ENCODE data around the gene ZFAND3. TPM values are rescaled to one million over a fixed set of nuclear protein-coding genes. Genes with fewer than 3 reads are reported as not detected.

ZFAND3 gene
- total and polyA plus RNA-seq, 2 donors: 25.4 to 68.9 TPM

DNA sequence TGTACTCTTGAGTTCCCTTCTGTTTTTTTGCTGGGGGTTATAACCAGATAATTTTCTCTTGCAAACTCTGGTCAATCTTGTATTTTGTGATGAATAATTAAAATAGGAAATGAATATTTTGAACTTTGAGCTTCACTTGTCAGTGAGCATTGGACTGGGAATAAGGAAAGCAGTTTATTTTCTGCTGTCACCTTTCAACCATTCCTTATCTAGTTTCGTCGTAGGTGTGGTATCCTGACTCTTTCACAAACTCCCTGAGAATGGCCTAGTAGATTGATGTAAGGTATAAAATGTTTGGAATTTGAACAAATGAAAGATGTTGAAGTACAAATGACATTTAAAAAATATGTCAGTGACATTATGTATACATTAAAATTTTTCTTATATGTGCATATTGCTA is 98.0 kb downstream of the ZFAND3 start:
- H3K27ac ChIP-seq (ENCODE audit: low read depth): no peak overlapping the region
- no peak overlapping the region for H3K4me3 ChIP-seq (ENCODE audit: low read depth, low read length)
- WGBS: 82% methylated on average over 2 of the region's 2 CpGs
- peaks cover 2% of the 10 kb centered on the region for H3K4me1 ChIP-seq (ENCODE audit: insufficient read depth)
- DNase-seq (ENCODE audit: extremely low spot score): no peak
- no peaks in the 10 kb centered on the region for H3K36me3 ChIP-seq (ENCODE audit: insufficient read depth)

DNA sequence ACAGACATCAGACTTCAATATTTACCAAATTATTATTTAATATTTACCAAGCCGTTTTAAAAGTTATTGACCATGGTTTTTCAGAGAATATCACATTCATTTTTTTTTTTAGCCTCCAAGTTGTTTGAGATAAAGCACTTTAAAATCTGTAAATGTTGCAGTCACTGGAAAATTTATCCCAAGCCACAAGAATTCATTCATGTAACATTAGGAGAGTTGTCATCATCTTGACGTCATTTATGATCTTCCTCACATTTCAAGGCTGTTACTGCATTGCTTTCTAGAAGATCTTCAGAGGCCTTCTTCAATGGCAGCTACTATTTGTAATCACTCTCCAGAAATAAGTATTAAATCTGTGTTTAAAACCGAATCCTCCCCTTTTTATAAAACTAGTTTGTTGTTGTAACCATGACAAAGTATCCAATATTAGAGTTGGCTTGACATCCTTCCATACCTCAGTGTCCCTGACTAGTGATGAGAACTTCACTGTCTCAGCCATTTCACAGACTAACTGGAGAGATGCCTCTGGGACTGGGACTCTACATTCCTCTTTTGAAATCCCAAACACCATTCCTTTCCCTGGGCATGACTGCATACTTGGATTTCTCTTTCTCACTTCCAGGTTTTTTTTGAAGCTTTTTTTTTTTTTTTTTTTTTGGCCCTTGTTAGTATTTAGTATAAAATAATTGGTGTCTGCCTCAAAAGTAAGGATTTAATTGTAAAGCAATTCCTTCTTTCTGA is 100.1 kb downstream of the ZFAND3 start:
- H3K4me3 ChIP-seq (ENCODE audit: low read depth, low read length): no peak overlapping the region
- WGBS: 73% methylated on average over 3 of the region's 3 CpGs
- H3K36me3 ChIP-seq (ENCODE audit: insufficient read depth): no peaks in the 10 kb centered on the region
- H3K4me1 ChIP-seq (ENCODE audit: insufficient read depth): peaks cover 2% of the 10 kb centered on the region
- no peak overlapping the region for H3K27ac ChIP-seq (ENCODE audit: low read depth)
- no peak for DNase-seq (ENCODE audit: extremely low spot score)

DNA sequence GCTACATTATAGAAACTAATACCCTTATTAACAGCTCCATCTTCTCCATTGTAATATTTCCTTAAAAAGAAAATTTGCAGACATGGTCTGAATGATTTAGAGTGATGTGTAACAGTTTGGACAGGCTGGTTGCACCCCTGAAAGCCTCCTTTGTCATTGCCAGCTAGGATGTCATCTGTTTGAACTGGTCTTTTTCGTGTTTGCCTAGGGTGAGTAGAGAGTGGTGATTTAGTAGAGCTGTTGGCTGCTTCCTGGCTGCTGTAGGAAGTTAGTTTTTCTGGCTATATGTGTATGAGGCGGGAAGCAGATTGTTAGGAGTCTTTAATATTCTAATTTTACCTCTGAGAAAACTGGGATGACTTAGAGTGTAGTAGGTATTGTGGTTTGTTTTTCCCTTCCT is 101.1 kb downstream of the ZFAND3 start:
- no peak for DNase-seq (ENCODE audit: extremely low spot score)
- Histone ChIP-seq H3K4me1 (ENCODE audit: insufficient read depth) (peaks cover 2% of the 10 kb centered on the region), H3K36me3 (ENCODE audit: insufficient read depth) (no peaks in the 10 kb centered on the region), H3K27ac (ENCODE audit: low read depth) (no peak overlapping the region), H3K4me3 (ENCODE audit: low read depth, low read length) (no peak overlapping the region)
- 62% methylated on average over 2 of the region's 2 CpGs for WGBS

DNA sequence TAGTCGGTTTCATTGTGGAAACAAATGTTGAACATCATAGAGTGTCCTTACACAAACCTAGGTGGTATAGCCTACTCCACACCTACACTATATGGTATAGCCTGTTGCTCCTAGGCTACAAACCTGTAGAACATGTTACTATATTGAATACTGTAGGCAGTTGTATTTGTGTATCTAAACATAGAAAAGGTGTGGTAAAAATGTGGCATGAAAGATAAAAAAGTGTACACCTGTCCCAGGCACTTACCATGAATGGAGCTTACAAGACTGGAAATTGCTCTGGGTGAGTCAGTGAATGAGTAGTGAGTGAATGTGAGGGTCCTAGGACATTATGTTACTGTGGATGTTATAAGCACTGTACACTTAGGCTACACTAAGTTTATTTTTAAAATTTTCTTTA is 103.0 kb downstream of the ZFAND3 start:
- Histone ChIP-seq H3K4me3 (ENCODE audit: low read depth, low read length) (no peak overlapping the region), H3K36me3 (ENCODE audit: insufficient read depth) (no peaks in the 10 kb centered on the region), H3K27ac (ENCODE audit: low read depth) (no peak overlapping the region), H3K4me1 (ENCODE audit: insufficient read depth) (peaks cover 4% of the 10 kb centered on the region)
- DNase-seq (ENCODE audit: extremely low spot score): no peak
- 92% methylated on average over 1 of the region's 1 CpG for WGBS

DNA sequence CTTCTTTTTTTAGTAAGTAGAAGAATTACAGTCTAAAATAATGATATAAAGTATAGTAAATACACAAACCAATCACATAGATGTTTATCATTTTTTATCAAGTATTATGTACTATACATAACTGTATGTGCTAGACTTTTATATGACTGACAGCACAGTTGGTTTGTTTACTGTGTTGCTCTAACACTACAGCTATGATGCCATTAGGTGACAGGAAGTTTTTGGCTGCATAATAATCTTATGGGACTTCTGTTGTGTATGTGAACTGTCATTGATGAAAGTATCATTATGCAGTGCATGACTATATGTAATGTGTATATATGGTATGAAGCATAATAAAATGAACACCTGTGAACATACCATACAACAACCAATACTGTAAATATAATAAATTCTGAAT is 104.0 kb downstream of the ZFAND3 start:
- DNase-seq (ENCODE audit: extremely low spot score): no peak
- Histone ChIP-seq H3K27ac (ENCODE audit: low read depth) (no peak overlapping the region), H3K36me3 (ENCODE audit: insufficient read depth) (no peaks in the 10 kb centered on the region)

DNA sequence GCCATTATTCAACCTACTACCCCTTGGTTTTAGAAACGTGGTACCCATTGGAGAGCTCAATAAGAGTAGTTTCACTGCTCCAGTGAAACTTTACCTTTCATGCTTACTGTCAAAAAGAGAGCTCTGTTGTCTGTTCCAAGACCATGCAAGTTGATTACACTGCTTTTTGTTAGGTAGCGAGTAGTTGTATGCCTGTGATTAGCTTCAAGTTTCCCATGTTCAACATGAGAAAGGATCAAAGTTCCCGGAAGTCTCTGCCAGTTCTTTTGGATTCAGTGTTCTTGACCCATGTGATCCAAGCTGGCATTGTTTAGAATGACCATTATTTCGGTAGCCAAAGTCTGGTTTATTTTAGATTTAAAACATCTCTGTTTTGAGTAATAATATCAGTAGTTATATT is 107.1 kb downstream of the ZFAND3 start:
- peaks cover 3% of the 10 kb centered on the region for H3K4me1 ChIP-seq (ENCODE audit: insufficient read depth)
- H3K4me3 ChIP-seq (ENCODE audit: low read depth, low read length): no peak overlapping the region
- H3K36me3 ChIP-seq (ENCODE audit: insufficient read depth): no peaks in the 10 kb centered on the region
- WGBS: 85% methylated on average over 4 of the region's 4 CpGs
- DNase-seq (ENCODE audit: extremely low spot score): no peak
- H3K27ac ChIP-seq (ENCODE audit: low read depth): no peak overlapping the region

More for the DNA sequence above, 104.0 kb downstream of the ZFAND3 start:
- Histone ChIP-seq H3K4me3 (ENCODE audit: low read depth, low read length) (no peak overlapping the region), H3K4me1 (ENCODE audit: insufficient read depth) (peaks cover 4% of the 10 kb centered on the region)

DNA sequence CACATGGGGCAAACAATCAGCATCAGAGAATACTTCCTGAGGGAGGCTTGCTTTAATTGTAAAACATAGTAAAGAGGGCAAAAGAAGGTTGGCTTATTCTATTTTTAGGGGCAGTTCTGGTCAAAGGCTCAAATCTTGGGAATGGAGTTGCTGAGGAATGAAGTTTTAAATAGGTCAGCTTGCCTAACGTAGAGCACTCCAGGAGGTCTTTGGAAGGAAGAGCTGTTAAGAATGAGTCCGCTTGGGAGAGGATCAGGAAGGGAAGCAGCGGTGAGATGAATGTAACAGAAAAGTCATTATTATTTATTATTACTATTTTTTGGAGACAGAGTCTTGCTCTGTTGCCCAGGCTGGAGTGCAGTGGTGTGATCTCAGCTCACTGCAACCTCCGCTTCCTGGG is 108.7 kb downstream of the ZFAND3 start:
- Histone ChIP-seq H3K27ac (ENCODE audit: low read depth) (no peak overlapping the region), H3K36me3 (ENCODE audit: insufficient read depth) (no peaks in the 10 kb centered on the region), H3K4me1 (ENCODE audit: insufficient read depth) (peaks cover 3% of the 10 kb centered on the region), H3K4me3 (ENCODE audit: low read depth, low read length) (no peak overlapping the region)
- no peak for DNase-seq (ENCODE audit: extremely low spot score)
- WGBS: 79% methylated on average over 4 of the region's 4 CpGs

DNA sequence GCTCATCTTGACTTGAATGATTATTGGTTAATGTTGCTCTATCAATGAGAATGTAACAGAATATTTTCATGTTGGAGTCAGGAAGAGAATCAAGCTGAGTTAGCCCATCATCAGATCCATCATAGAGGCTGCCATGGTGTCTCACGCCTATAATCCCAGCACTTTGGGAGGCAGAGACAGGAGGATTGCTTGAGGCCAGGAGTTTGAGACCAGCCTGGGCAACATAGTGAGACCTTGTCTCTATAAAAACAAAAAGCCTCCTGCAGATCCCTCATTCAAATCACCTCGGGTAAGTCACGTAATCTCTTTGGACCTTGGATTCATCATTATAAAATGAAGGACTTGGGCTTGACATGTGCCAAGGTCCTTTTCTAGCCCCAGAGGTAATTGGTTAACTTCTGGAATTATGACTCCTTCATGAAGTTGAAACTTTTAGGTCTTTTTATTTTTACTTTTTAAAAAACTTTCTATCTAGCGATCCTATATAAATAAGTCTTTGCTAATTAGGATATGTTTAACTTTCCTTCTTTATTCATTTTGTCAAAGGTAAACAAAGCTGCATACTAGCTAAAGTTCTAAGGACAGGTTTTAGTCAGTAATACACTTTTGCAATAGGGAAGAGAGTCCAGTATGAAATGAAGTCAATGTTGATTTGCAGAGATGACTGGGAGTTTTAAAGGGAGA is 110.9 kb downstream of the ZFAND3 start:
- Histone ChIP-seq H3K27ac (ENCODE audit: low read depth) (no peak overlapping the region), H3K36me3 (ENCODE audit: insufficient read depth) (no peaks in the 10 kb centered on the region), H3K4me3 (ENCODE audit: low read depth, low read length) (no peak overlapping the region), H3K4me1 (ENCODE audit: insufficient read depth) (peaks cover 3% of the 10 kb centered on the region)
- 80% methylated on average over 4 of the region's 4 CpGs for WGBS
- no peak for DNase-seq (ENCODE audit: extremely low spot score)

DNA sequence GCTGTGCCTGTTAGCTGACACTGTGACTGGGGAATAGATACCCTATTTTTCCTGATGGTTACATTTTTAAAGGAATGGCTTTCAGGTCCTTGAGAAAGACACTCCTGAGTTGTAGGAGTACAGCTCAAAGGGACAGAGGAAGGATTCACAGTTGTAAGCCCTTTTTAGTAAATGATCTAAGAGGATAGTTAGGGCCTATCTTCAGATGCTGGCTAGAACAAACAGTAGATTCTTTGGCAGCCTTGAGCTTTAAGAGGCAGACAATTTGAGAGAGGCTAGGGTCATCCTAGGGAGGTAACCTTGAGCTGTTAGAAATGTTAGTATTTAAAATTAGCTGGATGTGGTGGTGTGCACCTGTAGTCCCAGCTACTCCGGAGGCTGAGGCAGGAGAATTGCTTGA is 111.5 kb downstream of the ZFAND3 start:
- peaks cover 1% of the 10 kb centered on the region for H3K4me1 ChIP-seq (ENCODE audit: insufficient read depth)
- WGBS: 97% methylated on average over 1 of the region's 1 CpG
- no peaks in the 10 kb centered on the region for H3K36me3 ChIP-seq (ENCODE audit: insufficient read depth)
- DNase-seq (ENCODE audit: extremely low spot score): no peak
- H3K4me3 ChIP-seq (ENCODE audit: low read depth, low read length): no peak overlapping the region
- no peak overlapping the region for H3K27ac ChIP-seq (ENCODE audit: low read depth)

DNA sequence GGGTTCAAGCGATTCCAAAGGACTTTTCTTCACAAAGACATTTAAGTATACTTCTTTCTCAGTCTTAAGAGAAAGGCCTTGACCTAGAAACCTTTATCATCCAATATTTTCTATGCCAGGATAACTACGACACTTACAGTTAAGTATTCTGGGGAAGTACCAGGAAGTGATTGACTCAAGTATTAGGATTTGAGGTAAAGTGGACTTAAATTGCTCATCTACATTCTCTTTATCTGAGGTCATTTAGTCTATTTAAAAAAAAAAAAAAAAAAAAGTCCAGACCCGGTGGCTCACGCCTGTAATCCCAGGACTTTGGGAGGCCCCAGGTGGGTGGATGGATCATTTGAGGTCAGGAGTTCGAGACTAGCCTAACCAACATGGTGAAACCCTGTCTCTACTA is 114.7 kb downstream of the ZFAND3 start:
- H3K4me3 ChIP-seq (ENCODE audit: low read depth, low read length): no peak overlapping the region
- H3K27ac ChIP-seq (ENCODE audit: low read depth): no peak overlapping the region
- H3K4me1 ChIP-seq (ENCODE audit: insufficient read depth): no peaks in the 10 kb centered on the region
- WGBS: 97% methylated on average over 5 of the region's 5 CpGs
- no peaks in the 10 kb centered on the region for H3K36me3 ChIP-seq (ENCODE audit: insufficient read depth)
- no peak for DNase-seq (ENCODE audit: extremely low spot score)

DNA sequence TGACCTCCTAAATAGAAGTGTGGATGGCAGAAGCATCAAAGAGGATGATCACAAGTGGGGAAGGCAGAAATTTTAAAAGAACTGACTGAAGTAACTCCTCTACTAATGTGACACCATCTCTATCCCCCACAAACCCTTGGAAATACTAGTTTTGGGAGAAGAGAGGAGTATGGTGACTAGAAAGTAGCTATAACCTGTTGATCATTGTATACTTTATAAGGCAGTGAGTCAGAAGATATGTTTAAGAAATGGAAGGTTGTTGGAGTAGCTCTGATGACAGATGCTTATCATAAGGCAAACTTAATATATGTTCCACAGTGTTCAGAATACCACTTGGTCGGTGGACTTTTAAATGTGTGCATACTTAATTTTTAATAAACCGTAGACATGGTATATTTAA is 116.6 kb downstream of the ZFAND3 start:
- no peak overlapping the region for H3K4me3 ChIP-seq (ENCODE audit: low read depth, low read length)
- no peak for DNase-seq (ENCODE audit: extremely low spot score)
- H3K36me3 ChIP-seq (ENCODE audit: insufficient read depth): no peaks in the 10 kb centered on the region
- H3K27ac ChIP-seq (ENCODE audit: low read depth): no peak overlapping the region
- 92% methylated on average over 2 of the region's 2 CpGs for WGBS
- no peaks in the 10 kb centered on the region for H3K4me1 ChIP-seq (ENCODE audit: insufficient read depth)

DNA sequence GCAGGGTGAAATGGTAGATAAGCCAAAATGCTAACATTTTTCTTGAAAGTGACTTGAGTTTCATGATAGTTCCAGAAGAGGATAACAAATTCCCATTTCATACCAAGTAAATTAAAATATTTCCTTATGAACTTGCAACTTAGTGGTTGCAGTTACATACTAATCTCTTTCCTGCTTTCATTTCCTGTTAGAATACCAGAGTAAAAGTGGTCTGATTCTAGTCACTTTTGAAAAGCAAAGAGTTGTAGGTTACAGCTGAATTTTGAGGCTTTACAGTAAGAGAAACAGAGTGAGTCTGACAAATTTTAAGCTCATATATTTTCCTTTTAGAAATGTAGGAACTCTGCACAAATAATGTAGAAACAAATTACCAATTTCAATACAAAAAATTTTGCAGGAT is 117.4 kb downstream of the ZFAND3 start:
- no peak overlapping the region for H3K4me3 ChIP-seq (ENCODE audit: low read depth, low read length)
- DNase-seq (ENCODE audit: extremely low spot score): no peak
- no peaks in the 10 kb centered on the region for H3K4me1 ChIP-seq (ENCODE audit: insufficient read depth)
- no peak overlapping the region for H3K27ac ChIP-seq (ENCODE audit: low read depth)
- H3K36me3 ChIP-seq (ENCODE audit: insufficient read depth): no peaks in the 10 kb centered on the region

DNA sequence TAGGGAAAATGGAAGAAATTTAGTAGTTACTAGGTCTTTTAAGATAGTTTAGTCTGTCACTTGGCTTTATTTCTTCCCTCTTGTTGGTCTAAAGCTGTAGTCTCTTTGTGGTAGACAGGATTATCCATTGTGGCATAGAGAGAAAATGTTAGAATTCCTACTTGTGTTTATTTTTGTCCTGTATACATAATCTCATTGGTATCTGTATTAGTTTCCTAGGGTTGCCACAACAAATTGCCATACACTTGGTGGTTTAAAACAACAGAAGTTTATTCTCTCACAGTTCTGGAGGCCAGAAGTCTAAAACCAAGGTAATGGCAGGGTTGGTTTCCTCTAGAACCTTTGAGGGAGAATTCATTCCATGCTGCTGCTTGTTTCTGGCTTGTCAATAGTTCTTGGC is 119.4 kb downstream of the ZFAND3 start:
- H3K27ac ChIP-seq (ENCODE audit: low read depth): no peak overlapping the region
- DNase-seq (ENCODE audit: extremely low spot score): no peak
- no peaks in the 10 kb centered on the region for H3K4me1 ChIP-seq (ENCODE audit: insufficient read depth)
- H3K36me3 ChIP-seq (ENCODE audit: insufficient read depth): no peaks in the 10 kb centered on the region
- no peak overlapping the region for H3K4me3 ChIP-seq (ENCODE audit: low read depth, low read length)

DNA sequence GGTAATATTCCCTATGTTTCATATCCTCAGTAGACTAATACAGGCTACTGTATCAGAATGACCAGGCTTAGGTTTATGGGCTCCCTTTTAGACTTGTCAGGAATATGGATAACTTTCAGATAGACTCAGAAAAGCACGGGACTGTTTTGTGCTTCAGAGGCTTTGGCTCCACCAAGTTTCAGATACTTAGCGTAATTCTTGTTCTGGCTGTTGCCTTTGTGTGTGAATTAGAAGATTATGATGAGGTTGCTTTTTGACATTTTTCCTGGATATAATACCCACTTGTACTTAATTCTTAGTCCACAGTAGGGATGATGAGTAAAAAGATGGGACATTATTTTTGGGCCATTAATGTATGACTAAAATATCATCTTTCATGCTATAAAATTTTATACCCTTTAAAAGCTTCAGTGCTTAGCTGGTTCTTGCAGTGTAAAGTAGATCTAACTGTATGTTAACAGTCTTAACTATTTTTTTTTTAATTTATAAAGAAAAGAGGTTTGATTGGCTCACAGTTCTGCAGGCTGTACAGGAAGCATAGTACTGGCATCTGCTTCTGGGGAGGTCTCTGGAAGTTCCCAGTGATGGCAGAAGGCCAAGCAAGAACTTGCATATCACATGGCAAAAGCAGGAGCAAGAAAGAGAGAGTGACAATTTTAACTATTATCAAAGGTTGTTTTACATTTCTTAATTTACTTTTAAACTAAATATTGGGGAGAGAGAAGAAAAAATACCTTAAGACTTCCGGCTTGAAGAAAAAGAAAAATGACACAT is 120.7 kb downstream of the ZFAND3 start:
- H3K4me1 ChIP-seq (ENCODE audit: insufficient read depth): no peaks in the 10 kb centered on the region
- no peak for DNase-seq (ENCODE audit: extremely low spot score)
- 88% methylated on average over 3 of the region's 3 CpGs for WGBS
- H3K4me3 ChIP-seq (ENCODE audit: low read depth, low read length): no peak overlapping the region
- H3K36me3 ChIP-seq (ENCODE audit: insufficient read depth): no peaks in the 10 kb centered on the region
- H3K27ac ChIP-seq (ENCODE audit: low read depth): no peak overlapping the region
